OCI-LY7 (cell line): ENCODE data around the gene DTNB.

ENCODE experiments used
- EZH2phosphoT487 ChIP-seq: fragments of 200-600 bp; sonication (generic); IDR thresholded peaks from 2 replicates; pipeline ENCODE4 v1.6.1; 2018; ENCODE audit warnings: low read depth, borderline replicate concordance, mild to moderate bottlenecking, mixed run types, antibody characterized with exemption, low read length, moderate library complexity, mixed read lengths
- TF ChIP-seq, protein P1 (sequence below): fragments of 200-600 bp; sonication (generic); conservative IDR thresholded peaks from 2 replicates; pipeline ENCODE4 v1.5.1; 2014; ENCODE audit warnings: mild to moderate bottlenecking, antibody characterized with exemption, low read length, moderate library complexity, mixed read lengths

DNA sequence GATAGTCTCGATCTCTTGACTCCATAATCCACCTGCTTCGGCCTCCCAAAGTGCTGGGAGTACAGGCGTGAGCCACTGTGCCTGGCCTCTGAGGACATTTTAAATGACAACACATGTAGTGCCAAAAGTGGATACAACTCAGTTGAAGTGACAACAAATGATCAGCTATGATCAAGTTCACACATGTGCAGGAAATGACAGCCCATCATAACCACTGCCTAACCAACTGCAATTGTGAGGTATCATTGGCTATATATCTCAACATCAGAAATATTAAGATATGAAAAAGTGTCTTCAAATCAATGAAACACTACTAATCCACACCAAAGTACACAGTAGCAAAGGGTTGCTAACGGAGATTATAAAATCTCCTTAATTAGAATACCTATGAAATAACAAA lies 84.8 kb downstream of the DTNB start:
- TF ChIP-seq, protein P1, sequence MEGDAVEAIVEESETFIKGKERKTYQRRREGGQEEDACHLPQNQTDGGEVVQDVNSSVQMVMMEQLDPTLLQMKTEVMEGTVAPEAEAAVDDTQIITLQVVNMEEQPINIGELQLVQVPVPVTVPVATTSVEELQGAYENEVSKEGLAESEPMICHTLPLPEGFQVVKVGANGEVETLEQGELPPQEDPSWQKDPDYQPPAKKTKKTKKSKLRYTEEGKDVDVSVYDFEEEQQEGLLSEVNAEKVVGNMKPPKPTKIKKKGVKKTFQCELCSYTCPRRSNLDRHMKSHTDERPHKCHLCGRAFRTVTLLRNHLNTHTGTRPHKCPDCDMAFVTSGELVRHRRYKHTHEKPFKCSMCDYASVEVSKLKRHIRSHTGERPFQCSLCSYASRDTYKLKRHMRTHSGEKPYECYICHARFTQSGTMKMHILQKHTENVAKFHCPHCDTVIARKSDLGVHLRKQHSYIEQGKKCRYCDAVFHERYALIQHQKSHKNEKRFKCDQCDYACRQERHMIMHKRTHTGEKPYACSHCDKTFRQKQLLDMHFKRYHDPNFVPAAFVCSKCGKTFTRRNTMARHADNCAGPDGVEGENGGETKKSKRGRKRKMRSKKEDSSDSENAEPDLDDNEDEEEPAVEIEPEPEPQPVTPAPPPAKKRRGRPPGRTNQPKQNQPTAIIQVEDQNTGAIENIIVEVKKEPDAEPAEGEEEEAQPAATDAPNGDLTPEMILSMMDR: no peak
- no peak for TF ChIP-seq EZH2phosphoT487
